ENCODE measurements around the gene FAM9A. TPM values are rescaled to one million over a fixed set of nuclear protein-coding genes. Genes with fewer than 3 reads are reported as not detected.
A peak's percentile ranks its signal among the peaks of the same experiment; 100 is the strongest.

FAM9A gene
- not detected in 2 replicates for total RNA-seq (2014; rRNA removed; shearing (Covaris generic); ENCODE audit: low replicate concordance)

- H3K36me3 ChIP-seq: no peaks in the 10 kb centered on the region
- DNase-seq: no peak
- no peaks in the 10 kb centered on the region for H3K27me3 ChIP-seq
- no peaks in the 10 kb centered on the region for H3K9me3 ChIP-seq
- H3K4me3 ChIP-seq: no peak within 1 kb of the TSS
These were observed at the start of gene FAM9A for GRCh38 chrX:8801041-8801599. TSS of gene FAM9A (minus strand) at chrX:8801383. CDS start at chrX:8800171, 1,212 bp downstream.

GRCh38 chrX:8850478-8850877 lies 49.3 kb upstream of the FAM9A start:
- DNase-seq: no peak
- no peaks in the 10 kb centered on the region for H3K36me3 ChIP-seq
- H3K9me3 ChIP-seq: no peaks in the 10 kb centered on the region
- no peak overlapping the region for H3K4me3 ChIP-seq
- no peaks in the 10 kb centered on the region for H3K27me3 ChIP-seq

GRCh38 chrX:8849945-8850344 lies 48.8 kb upstream of the FAM9A start:
- Histone ChIP-seq H3K27me3 (no peaks in the 10 kb centered on the region), H3K9me3 (no peaks in the 10 kb centered on the region), H3K4me3 (no peak overlapping the region), H3K36me3 (no peaks in the 10 kb centered on the region)
- DNase-seq: peak; percentile 1

GRCh38 chrX:8849458-8849857 lies 48.3 kb upstream of the FAM9A start:
- Histone ChIP-seq H3K4me3 (no peak overlapping the region), H3K36me3 (no peaks in the 10 kb centered on the region), H3K9me3 (no peaks in the 10 kb centered on the region), H3K27me3 (no peaks in the 10 kb centered on the region)
- DNase-seq: no peak

- no peak for DNase-seq
- no peak overlapping the region for H3K4me3 ChIP-seq
- H3K9me3 ChIP-seq: no peaks in the 10 kb centered on the region
- no peaks in the 10 kb centered on the region for H3K36me3 ChIP-seq
- H3K27me3 ChIP-seq: no peaks in the 10 kb centered on the region
These were observed 47.7 kb upstream of the FAM9A start for GRCh38 chrX:8848911-8849310.

- Histone ChIP-seq H3K9me3 (no peaks in the 10 kb centered on the region), H3K4me3 (no peak overlapping the region), H3K36me3 (no peaks in the 10 kb centered on the region), H3K27me3 (no peaks in the 10 kb centered on the region)
- DNase-seq: no peak
These were observed 47.3 kb upstream of the FAM9A start for GRCh38 chrX:8848441-8848840.

- Histone ChIP-seq H3K27me3 (no peaks in the 10 kb centered on the region), H3K36me3 (no peaks in the 10 kb centered on the region), H3K9me3 (no peaks in the 10 kb centered on the region), H3K4me3 (no peak overlapping the region)
- no peak for DNase-seq
These were observed 46.2 kb upstream of the FAM9A start for GRCh38 chrX:8847360-8847759.

GRCh38 chrX:8846266-8846665 lies 45.1 kb upstream of the FAM9A start:
- Histone ChIP-seq H3K36me3 (no peaks in the 10 kb centered on the region), H3K4me3 (no peak overlapping the region), H3K27me3 (no peaks in the 10 kb centered on the region), H3K9me3 (no peaks in the 10 kb centered on the region)
- DNase-seq: no peak

- DNase-seq: no peak
- Histone ChIP-seq H3K36me3 (no peaks in the 10 kb centered on the region), H3K4me3 (no peak overlapping the region), H3K27me3 (no peaks in the 10 kb centered on the region), H3K9me3 (no peaks in the 10 kb centered on the region)
These were observed 44.3 kb upstream of the FAM9A start for GRCh38 chrX:8845469-8845868.

GRCh38 chrX:8845060-8845459 lies 43.9 kb upstream of the FAM9A start:
- Histone ChIP-seq H3K9me3 (no peaks in the 10 kb centered on the region), H3K36me3 (no peaks in the 10 kb centered on the region), H3K27me3 (no peaks in the 10 kb centered on the region), H3K4me3 (no peak overlapping the region)
- peak; percentile 38 for DNase-seq

- DNase-seq: no peak
- no peaks in the 10 kb centered on the region for H3K36me3 ChIP-seq
- no peaks in the 10 kb centered on the region for H3K9me3 ChIP-seq
- H3K27me3 ChIP-seq: no peaks in the 10 kb centered on the region
- H3K4me3 ChIP-seq: no peak overlapping the region
These were observed 43.0 kb upstream of the FAM9A start for GRCh38 chrX:8844157-8844556.

GRCh38 chrX:8841911-8842310 lies 40.7 kb upstream of the FAM9A start:
- Histone ChIP-seq H3K9me3 (no peaks in the 10 kb centered on the region), H3K4me3 (no peak overlapping the region), H3K27me3 (no peaks in the 10 kb centered on the region), H3K36me3 (no peaks in the 10 kb centered on the region)
- DNase-seq: no peak

- no peak for DNase-seq
- Histone ChIP-seq H3K36me3 (no peaks in the 10 kb centered on the region), H3K4me3 (no peak overlapping the region), H3K9me3 (no peaks in the 10 kb centered on the region), H3K27me3 (no peaks in the 10 kb centered on the region)
These were observed 33.2 kb upstream of the FAM9A start for GRCh38 chrX:8834392-8834791.

- Histone ChIP-seq H3K9me3 (no peaks in the 10 kb centered on the region), H3K4me3 (no peak overlapping the region), H3K27me3 (peaks cover 5% of the 10 kb centered on the region; the same call in 1 of the 2 replicates), H3K36me3 (no peaks in the 10 kb centered on the region)
- no peak for DNase-seq
These were observed 31.6 kb upstream of the FAM9A start for GRCh38 chrX:8832582-8833378.

GRCh38 chrX:8823698-8824097 lies 22.5 kb upstream of the FAM9A start:
- Histone ChIP-seq H3K27me3 (peaks cover 3% of the 10 kb centered on the region; the same call in 1 of the 2 replicates), H3K36me3 (no peaks in the 10 kb centered on the region), H3K9me3 (no peaks in the 10 kb centered on the region), H3K4me3 (no peak overlapping the region)
- no peak for DNase-seq

GRCh38 chrX:8822002-8822401 lies 20.8 kb upstream of the FAM9A start:
- DNase-seq: no peak
- Histone ChIP-seq H3K27me3 (no peaks in the 10 kb centered on the region), H3K9me3 (no peaks in the 10 kb centered on the region), H3K4me3 (no peak overlapping the region), H3K36me3 (no peaks in the 10 kb centered on the region)

GRCh38 chrX:8820910-8821527 lies 19.8 kb upstream of the FAM9A start:
- no peaks in the 10 kb centered on the region for H3K27me3 ChIP-seq
- no peaks in the 10 kb centered on the region for H3K9me3 ChIP-seq
- no peak for DNase-seq
- no peaks in the 10 kb centered on the region for H3K36me3 ChIP-seq
- no peak overlapping the region for H3K4me3 ChIP-seq

All from MG63 (cell line).